Upper lobe of right lung (tissue), 1 donor: ENCODE results near the gene GDA. TPM values are rescaled to one million over a fixed set of nuclear protein-coding genes. Genes with fewer than 3 reads are reported as not detected.

ENCODE experiments used
- ATAC-seq: fragments of 200-7000 bp; cut with Tn5 transposase; one replicate; pipeline ENCODE4 v1.9.1; 2020; ENCODE audit warnings: mild to moderate bottlenecking, moderate library complexity
- DNase-seq: peaks from one replicate; pipeline ENCODE4 v3.0.0-alpha.2; 2020
- H3K27ac ChIP-seq: fragments of 200-600 bp; one replicate; pipeline ENCODE4 v1.8.0; 2022
- H3K27me3 ChIP-seq: fragments of 200-600 bp; one replicate; pipeline ENCODE4 v1.8.0; 2022; ENCODE audit warnings: mild to moderate bottlenecking
- H3K36me3 ChIP-seq: fragments of 200-600 bp; one replicate; pipeline ENCODE4 v1.8.0; 2022
- H3K4me1 ChIP-seq: fragments of 200-600 bp; one replicate; pipeline ENCODE4 v1.8.0; 2022
- H3K4me3 ChIP-seq: fragments of 200-600 bp; one replicate; pipeline ENCODE4 v1.8.0; 2022; ENCODE audit warnings: mild to moderate bottlenecking
- H3K9me3 ChIP-seq: fragments of 200-600 bp; one replicate; pipeline ENCODE4 v1.8.0; 2022
- intact Hi-C: fragments of 100-400 bp; cut with DNase I; formaldehyde crosslinking; loops from one replicate; pipeline ENCODE4 v1.11.0; 2022
- total RNA-seq: library from RNA; stranded (reverse); fragmentation: NEBNext Ultra II Directional; extraction: Animal tissue kit (Norgen Biotek cat#: 25700); gene quantifications from one replicate; pipeline ENCODE4 v1.2.1, GENCODE V29; 2021
- TF ChIP-seq, protein P1 (sequence below): fragments of 200-600 bp; IDR thresholded peaks from one replicate; pipeline ENCODE4 v1.8.0; 2022; ENCODE audit warnings: antibody characterized with exemption
- donor health status: DM: no; HTN: yes; CAD: no; lungs with severe emphysema.

Gene GDA
- total RNA-seq, 1 donor from 2014 or later, result 0.20 TPM

DNA sequence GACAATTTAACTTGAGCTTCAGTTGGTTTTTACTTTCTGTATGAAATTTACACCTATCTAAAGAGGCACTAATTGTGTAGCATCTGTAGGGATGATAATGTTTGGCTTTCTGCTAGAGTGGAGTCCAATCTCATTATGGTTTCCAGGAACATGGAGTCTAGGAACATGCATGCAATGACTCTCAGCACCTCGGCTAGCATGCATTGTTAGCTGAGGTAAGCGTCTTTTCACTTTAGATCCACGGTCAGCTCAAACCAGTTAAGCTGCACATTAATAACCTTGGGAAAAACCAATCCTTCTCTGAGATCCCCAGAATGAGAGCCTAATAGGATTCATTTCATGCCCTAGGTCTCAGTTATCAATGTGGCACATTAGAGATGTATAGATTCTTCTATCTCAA is 7.8 kb upstream of the GDA start:
- intact Hi-C loops, result no loop called here
- TF ChIP-seq, protein P1, sequence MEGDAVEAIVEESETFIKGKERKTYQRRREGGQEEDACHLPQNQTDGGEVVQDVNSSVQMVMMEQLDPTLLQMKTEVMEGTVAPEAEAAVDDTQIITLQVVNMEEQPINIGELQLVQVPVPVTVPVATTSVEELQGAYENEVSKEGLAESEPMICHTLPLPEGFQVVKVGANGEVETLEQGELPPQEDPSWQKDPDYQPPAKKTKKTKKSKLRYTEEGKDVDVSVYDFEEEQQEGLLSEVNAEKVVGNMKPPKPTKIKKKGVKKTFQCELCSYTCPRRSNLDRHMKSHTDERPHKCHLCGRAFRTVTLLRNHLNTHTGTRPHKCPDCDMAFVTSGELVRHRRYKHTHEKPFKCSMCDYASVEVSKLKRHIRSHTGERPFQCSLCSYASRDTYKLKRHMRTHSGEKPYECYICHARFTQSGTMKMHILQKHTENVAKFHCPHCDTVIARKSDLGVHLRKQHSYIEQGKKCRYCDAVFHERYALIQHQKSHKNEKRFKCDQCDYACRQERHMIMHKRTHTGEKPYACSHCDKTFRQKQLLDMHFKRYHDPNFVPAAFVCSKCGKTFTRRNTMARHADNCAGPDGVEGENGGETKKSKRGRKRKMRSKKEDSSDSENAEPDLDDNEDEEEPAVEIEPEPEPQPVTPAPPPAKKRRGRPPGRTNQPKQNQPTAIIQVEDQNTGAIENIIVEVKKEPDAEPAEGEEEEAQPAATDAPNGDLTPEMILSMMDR, result no peak
- no peaks in the 10 kb centered on the region for H3K36me3 ChIP-seq
- ATAC-seq (no peak), DNase-seq (no peak)
- no peaks in the 10 kb centered on the region for H3K4me1 ChIP-seq
- no peak overlapping the region for H3K4me3 ChIP-seq
- no peaks in the 10 kb centered on the region for H3K9me3 ChIP-seq
- no peak overlapping the region for H3K27ac ChIP-seq
- H3K27me3 ChIP-seq, result peaks cover 8% of the 10 kb centered on the region

DNA sequence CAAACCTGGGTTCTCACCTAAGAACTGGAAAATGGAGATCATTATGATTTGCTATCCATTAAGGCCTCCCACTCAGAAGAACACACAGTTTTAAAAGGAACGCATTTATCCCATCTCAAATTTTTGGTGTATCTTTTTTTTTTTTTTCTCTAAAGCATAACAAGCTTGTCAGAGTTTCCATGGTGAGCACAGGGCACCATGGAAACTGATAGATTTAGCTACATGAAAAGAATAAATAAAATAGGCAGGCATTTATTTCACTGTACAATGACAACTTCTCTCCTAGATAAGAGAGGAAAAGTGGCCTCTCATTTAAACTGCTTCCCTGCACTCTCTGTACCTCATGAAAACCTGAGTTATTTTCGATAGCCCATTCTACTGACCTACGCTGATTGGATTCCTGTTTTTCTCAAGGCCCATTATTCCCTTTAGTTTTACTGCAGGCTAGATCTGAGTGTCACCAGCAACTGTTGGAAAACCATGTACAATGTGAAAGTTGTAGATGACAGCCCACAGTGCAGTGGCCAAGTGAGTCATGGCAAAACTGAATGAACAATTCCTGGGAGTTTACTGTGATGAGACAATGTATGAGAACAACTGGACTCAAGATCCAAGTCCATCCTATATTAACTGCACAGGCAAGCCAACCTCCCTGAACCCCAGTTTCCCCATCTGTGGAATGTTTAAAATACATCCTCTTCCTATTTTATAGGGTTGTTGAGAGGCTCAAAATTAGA is 4.3 kb upstream of the GDA start:
- no peak overlapping the region for H3K4me3 ChIP-seq
- DNase-seq (no peak), ATAC-seq (no peak)
- peaks cover 30% of the 10 kb centered on the region for H3K27me3 ChIP-seq
- H3K36me3 ChIP-seq, result no peaks in the 10 kb centered on the region
- intact Hi-C loops, result no loop called here
- H3K4me1 ChIP-seq, result no peaks in the 10 kb centered on the region
- H3K9me3 ChIP-seq, result no peaks in the 10 kb centered on the region
- H3K27ac ChIP-seq, result no peak overlapping the region
- TF ChIP-seq, protein P1, result no peak

DNA sequence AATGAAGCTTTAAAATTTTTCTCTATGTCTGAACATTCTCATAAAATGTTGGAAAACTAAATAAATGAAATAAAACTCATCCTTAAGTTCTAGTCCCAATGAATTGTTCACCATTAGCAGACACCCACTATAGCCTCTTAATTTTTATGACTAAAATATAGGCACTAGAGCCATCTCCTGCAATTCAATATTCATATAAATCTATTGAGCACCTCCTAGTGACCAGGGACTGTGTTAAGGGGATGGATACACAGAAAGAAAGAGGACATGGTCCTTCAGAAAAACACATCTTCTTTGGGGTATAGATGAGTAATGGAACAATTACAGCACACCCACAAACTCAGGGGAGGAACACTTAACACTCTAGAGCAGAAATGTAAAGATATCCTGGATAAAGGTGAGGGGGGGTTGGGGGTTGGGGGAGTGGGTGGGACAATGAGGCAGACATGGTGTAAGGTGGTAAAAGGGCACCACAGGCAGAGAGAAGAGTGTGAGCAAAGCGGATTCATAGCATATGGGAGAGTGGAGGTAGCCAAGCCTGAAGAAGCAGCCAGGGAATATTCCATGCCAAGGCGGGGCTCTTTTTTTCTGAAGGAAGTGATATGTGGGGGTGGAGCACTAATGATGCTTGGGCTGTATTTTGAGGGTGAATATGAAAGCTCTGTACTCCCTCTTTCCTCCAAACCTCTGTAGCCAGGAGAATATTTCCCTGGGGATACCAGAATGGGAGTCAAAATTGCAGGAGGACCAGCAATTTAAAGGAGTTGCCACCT is 3.3 kb upstream of the GDA start:
- Histone ChIP-seq H3K27me3 (peaks cover 40% of the 10 kb centered on the region), H3K4me3 (no peak overlapping the region), H3K4me1 (no peaks in the 10 kb centered on the region), H3K27ac (no peak overlapping the region), H3K36me3 (no peaks in the 10 kb centered on the region), H3K9me3 (no peaks in the 10 kb centered on the region)
- TF ChIP-seq, protein P1, result no peak
- ATAC-seq (no peak), DNase-seq (no peak)
- intact Hi-C loops, result no loop called here

DNA sequence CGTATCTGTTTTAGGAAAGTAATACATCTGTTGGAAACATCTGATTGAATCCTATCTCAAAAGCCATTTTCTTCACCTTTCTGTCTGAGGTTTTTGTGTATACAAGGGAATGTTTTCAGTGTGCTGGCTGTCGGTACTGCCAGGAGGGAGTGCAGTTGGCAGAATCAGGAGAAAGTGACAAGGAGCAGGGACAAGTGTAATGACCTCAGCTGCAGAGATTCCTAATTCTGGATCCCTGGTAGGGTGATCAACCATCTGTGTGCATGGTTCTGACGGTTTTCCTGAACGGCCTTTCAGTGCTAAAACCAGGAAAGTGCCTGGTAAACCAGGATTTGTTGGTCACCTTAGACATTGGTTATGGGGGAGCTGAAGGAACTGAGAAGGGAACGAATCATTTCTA is 1.6 kb upstream of the GDA start:
- peaks cover 44% of the 10 kb centered on the region for H3K27me3 ChIP-seq
- no peaks in the 10 kb centered on the region for H3K4me1 ChIP-seq
- intact Hi-C loops, result no loop called here
- no peaks in the 10 kb centered on the region for H3K36me3 ChIP-seq
- no peak overlapping the region for H3K27ac ChIP-seq
- ATAC-seq (no peak), DNase-seq (no peak)
- TF ChIP-seq, protein P1, result no peak
- H3K4me3 ChIP-seq, result no peak overlapping the region
- H3K9me3 ChIP-seq, result no peaks in the 10 kb centered on the region

DNA sequence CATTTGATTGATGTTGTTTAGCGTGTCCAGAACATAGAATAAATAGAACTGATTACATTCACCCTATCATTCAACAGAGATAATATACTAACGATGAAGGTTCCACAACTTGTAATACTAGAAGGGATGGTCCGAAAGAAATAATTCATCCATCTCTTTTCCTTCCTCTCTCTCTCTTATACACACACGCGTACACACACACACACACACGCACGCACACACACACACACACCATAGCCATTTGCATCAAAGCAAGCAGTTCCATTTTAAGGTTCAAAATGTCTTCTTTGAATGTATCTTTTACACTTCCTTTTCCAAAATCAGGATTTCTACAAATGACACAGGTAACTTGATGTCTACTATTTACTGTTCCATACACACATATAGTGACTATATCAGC is 887 bp downstream of the GDA start:
- Histone ChIP-seq H3K36me3 (no peaks in the 10 kb centered on the region), H3K27me3 (peaks cover 36% of the 10 kb centered on the region), H3K4me3 (no peak overlapping the region), H3K9me3 (no peaks in the 10 kb centered on the region), H3K4me1 (no peaks in the 10 kb centered on the region), H3K27ac (no peak overlapping the region)
- no peak for ATAC-seq
- no peak for DNase-seq
- intact Hi-C loops, result no loop called here
- TF ChIP-seq, protein P1, result no peak
